ENCODE results near the gene ANKMY1.

Gene ANKMY1

GRCh38 chr2:240517342-240517741 lies 40.4 kb downstream of the ANKMY1 start:
- Histone ChIP-seq H3K4me1 (peaks cover 3% of the 10 kb centered on the region), H3K4me3 (ENCODE audit: low read depth, low read length) (no peak overlapping the region), H2AFZ (no peak overlapping the region), H3K27me3 (ENCODE audit: control insufficient read depth, insufficient read depth, low read length) (no peaks in the 10 kb centered on the region), H3K9me3 (ENCODE audit: control insufficient read depth, low read length) (no peaks in the 10 kb centered on the region), H3K79me2 (no peaks in the 10 kb centered on the region), H3K4me2 (ENCODE audit: low read length) (no peak overlapping the region), H3K9ac (no peak overlapping the region), H3K27ac (no peak overlapping the region), H3K36me3 (ENCODE audit: control insufficient read depth, insufficient read depth, low read length) (peaks cover 2% of the 10 kb centered on the region)
- TF ChIP-seq CTCF (IDR thresholded peaks at IDR 0.05) = no peak

GRCh38 chr2:240514631-240515030 lies 43.2 kb downstream of the ANKMY1 start:
- H3K79me2 ChIP-seq = no peaks in the 10 kb centered on the region
- H3K4me2 ChIP-seq (ENCODE audit: low read length) = no peak overlapping the region
- TF ChIP-seq CTCF (IDR thresholded peaks at IDR 0.05) = no peak
- H3K36me3 ChIP-seq (ENCODE audit: control insufficient read depth, insufficient read depth, low read length) = no peaks in the 10 kb centered on the region
- no peaks in the 10 kb centered on the region for H3K27me3 ChIP-seq (ENCODE audit: control insufficient read depth, insufficient read depth, low read length)
- H2AFZ ChIP-seq = no peak overlapping the region
- no peak overlapping the region for H3K4me3 ChIP-seq (ENCODE audit: low read depth, low read length)
- no peak overlapping the region for H3K9ac ChIP-seq
- no peak overlapping the region for H3K27ac ChIP-seq
- H3K4me1 ChIP-seq = peaks cover 3% of the 10 kb centered on the region
- H3K9me3 ChIP-seq (ENCODE audit: control insufficient read depth, low read length) = no peaks in the 10 kb centered on the region

GRCh38 chr2:240513549-240514287 lies 44.1 kb downstream of the ANKMY1 start:
- Histone ChIP-seq H2AFZ (peak overlapping the region; percentile 48), H3K4me1 (peaks cover 3% of the 10 kb centered on the region), H3K9me3 (ENCODE audit: control insufficient read depth, low read length) (no peaks in the 10 kb centered on the region), H3K27ac (no peak overlapping the region), H3K4me2 (ENCODE audit: low read length) (no peak overlapping the region), H3K36me3 (ENCODE audit: control insufficient read depth, insufficient read depth, low read length) (no peaks in the 10 kb centered on the region), H3K79me2 (no peaks in the 10 kb centered on the region), H3K4me3 (ENCODE audit: low read depth, low read length) (no peak overlapping the region), H3K27me3 (ENCODE audit: control insufficient read depth, insufficient read depth, low read length) (no peaks in the 10 kb centered on the region), H3K9ac (no peak overlapping the region)
- TF ChIP-seq CTCF (IDR thresholded peaks at IDR 0.05) = peak; percentile 83

- H2AFZ ChIP-seq = no peak overlapping the region
- H3K9ac ChIP-seq = no peak overlapping the region
- no peaks in the 10 kb centered on the region for H3K79me2 ChIP-seq
- H3K36me3 ChIP-seq (ENCODE audit: control insufficient read depth, insufficient read depth, low read length) = no peaks in the 10 kb centered on the region
- peaks cover 3% of the 10 kb centered on the region for H3K4me1 ChIP-seq
- no peak overlapping the region for H3K4me3 ChIP-seq (ENCODE audit: low read depth, low read length)
- H3K27me3 ChIP-seq (ENCODE audit: control insufficient read depth, insufficient read depth, low read length) = no peaks in the 10 kb centered on the region
- no peaks in the 10 kb centered on the region for H3K9me3 ChIP-seq (ENCODE audit: control insufficient read depth, low read length)
- no peak overlapping the region for H3K27ac ChIP-seq
- no peak overlapping the region for H3K4me2 ChIP-seq (ENCODE audit: low read length)
- no peak for TF ChIP-seq CTCF (IDR thresholded peaks at IDR 0.05)
These were observed 44.9 kb downstream of the ANKMY1 start for GRCh38 chr2:240512666-240513535.

Data from parathyroid adenoma (tissue), 2 donors.